Suppressor macrophage (primary cell): ENCODE measurements around the gene ACSL3.

Experiments used
- DNase-seq, 4 experiments: peaks; one replicate each; pipeline ENCODE4 v3.0.0-alpha.2; 2020 to 2022

Gene ACSL3

GRCh38 chr2:222883420-222883819, 22.6 kb downstream of the ACSL3 start:
- no peak for DNase-seq

- DNase-seq = no peak
These were observed 23.4 kb downstream of the ACSL3 start for GRCh38 chr2:222884114-222884771.

GRCh38 chr2:222884805-222885424, 24.1 kb downstream of the ACSL3 start:
- DNase-seq = no peak

GRCh38 chr2:222887124-222887523, 26.3 kb downstream of the ACSL3 start:
- no peak for DNase-seq

- no peak for DNase-seq
These were observed 27.9 kb downstream of the ACSL3 start for GRCh38 chr2:222888716-222889115.

- DNase-seq = peak in 2 of 4 experiments; percentile 7 to 15
These were observed 31.1 kb downstream of the ACSL3 start for GRCh38 chr2:222891890-222892289.

GRCh38 chr2:222892321-222892720, 31.5 kb downstream of the ACSL3 start:
- DNase-seq = peak; percentile 23 to 77 (median 50)

GRCh38 chr2:222892761-222893160, 31.9 kb downstream of the ACSL3 start:
- no peak for DNase-seq

GRCh38 chr2:222893716-222894115, 32.9 kb downstream of the ACSL3 start:
- DNase-seq = no peak

- DNase-seq = no peak
These were observed 34.3 kb downstream of the ACSL3 start for GRCh38 chr2:222895144-222895543.

GRCh38 chr2:222897898-222898297, 37.1 kb downstream of the ACSL3 start:
- DNase-seq = peak in 2 of 4 experiments; percentile 63 to 65

GRCh38 chr2:222899413-222900181, 38.8 kb downstream of the ACSL3 start:
- no peak for DNase-seq

GRCh38 chr2:222900354-222900753, 39.5 kb downstream of the ACSL3 start:
- no peak for DNase-seq

GRCh38 chr2:222902660-222903059, 41.8 kb downstream of the ACSL3 start:
- no peak for DNase-seq

- peak; percentile 60 to 75 (median 70) for DNase-seq
These were observed 42.7 kb downstream of the ACSL3 start for GRCh38 chr2:222903234-222904220.

- DNase-seq = no peak
These were observed 43.9 kb downstream of the ACSL3 start for GRCh38 chr2:222904557-222905258.

- no peak for DNase-seq
These were observed 46.2 kb downstream of the ACSL3 start for GRCh38 chr2:222907048-222907447.

GRCh38 chr2:222907790-222908441, 47.1 kb downstream of the ACSL3 start:
- no peak for DNase-seq

GRCh38 chr2:222909286-222909685, 48.5 kb downstream of the ACSL3 start:
- no peak for DNase-seq

- peak; percentile 75 to 91 (median 84) for DNase-seq
These were observed 51.3 kb downstream of the ACSL3 start for GRCh38 chr2:222912117-222912516.

GRCh38 chr2:222912776-222913175, 51.9 kb downstream of the ACSL3 start:
- no peak for DNase-seq
